HepG2 (cell line): ENCODE results near the gene MRPS18C. TPM values are rescaled to one million over a fixed set of nuclear protein-coding genes. Genes with fewer than 3 reads are reported as not detected.

Source experiments
- ATAC-seq: fragments of 200-7000 bp; cut with Tn5 transposase; 3 replicates; pipeline ENCODE4 v1.9.1; 2020; ENCODE audit warnings: mild to moderate bottlenecking, moderate library complexity
- BruUV-seq: library from RNA; stranded (reverse); fragments of 400-500 nt; replicated peaks from 2 replicates; lab custom pipeline; 2021; lab: Mats Ljungman, UMichigan
- CTCF ChIA-PET: fragments of 300-600 bp; formaldehyde crosslinking; extraction: SDS; loops from one replicate; lab custom pipeline; 2021; ENCODE audit warnings: low total read pairs, inconsistent platforms, low intra/inter-chr PET ratio; lab: Yijun Ruan, JAX
- POLR2A ChIA-PET: fragments of 350-600 bp; sonication (Branson Sonifier 250); formaldehyde crosslinking; loops from one replicate; lab custom pipeline; 2020; ENCODE audit warnings: antibody characterized with exemption, inconsistent platforms; lab: Yijun Ruan, JAX
- DNase-seq: peaks from one replicate; pipeline ENCODE4 v3.0.0-alpha.2; 2015; ENCODE audit warnings: low spot score
- FAIRE-seq: peaks from 3 replicates; lab custom pipeline; 2011; peaks lifted over from hg19 to GRCh38; lab: Jason Lieb, UNC
- H2AFZ ChIP-seq: one replicate; pipeline ENCODE4 v1.6.1; 2011; ENCODE audit warnings: low read length, inconsistent platforms
- H3K27ac ChIP-seq: fragments of 300-600 bp; 3 replicates; pipeline ENCODE4 v1.8.0; 2011; ENCODE audit warnings: mixed run types, mild to moderate bottlenecking, mixed read lengths, low read length, inconsistent platforms; ENCODE audit not compliant: insufficient read depth; ENCODE audit errors: extremely low read length
- H3K27me3 ChIP-seq, 2 experiments: fragments of 200-600 bp in 1 of 2; 2 replicates in 1 of 2; 3 replicates in 1 of 2; pipeline versions ENCODE4 v1.6.0 to v1.8.0; 2011; ENCODE audit warnings: low read length in 2 of 2, mild to moderate bottlenecking in 2 of 2, moderate library complexity in 2 of 2, inconsistent platforms in 1 of 2; ENCODE audit not compliant: insufficient read depth in 2 of 2, control insufficient read depth in 1 of 2
- H3K36me3 ChIP-seq, 2 experiments: fragments of 200-600 bp in 1 of 2; replicated peaks in 1 of 2; 2 replicates in 1 of 2; 3 replicates in 1 of 2; pipeline versions ENCODE4 v1.5.1 to v1.8.0; 2011; ENCODE audit warnings: low read length in 2 of 2, inconsistent platforms in 1 of 2; ENCODE audit not compliant: insufficient read depth in 2 of 2, control insufficient read depth in 1 of 2
- H3K4me1 ChIP-seq: 2 replicates; pipeline ENCODE4 v1.5.1; 2012; ENCODE audit warnings: low read length, inconsistent platforms; ENCODE audit not compliant: insufficient read depth
- H3K4me2 ChIP-seq: 2 replicates; pipeline ENCODE4 v1.6.0; 2011; ENCODE audit warnings: low read depth, low read length, inconsistent platforms
- H3K4me3 ChIP-seq, 3 experiments: fragments of 200-600 bp in 1 of 3; sonication (generic), shearing (Covaris generic) in 1 of 3; replicated peaks in 1 of 3; 2 replicates each; pipeline ENCODE4 v1.5.1; 2011 to 2016; ENCODE audit warnings: low read length in 3 of 3, inconsistent platforms in 2 of 3, low read depth in 2 of 3, mild to moderate bottlenecking in 2 of 3, control low read depth in 1 of 3, mixed read lengths in 1 of 3; ENCODE audit not compliant: insufficient read depth in 1 of 3
- H3K79me2 ChIP-seq: one replicate; pipeline ENCODE4 v1.6.1; 2011; ENCODE audit warnings: low read length, inconsistent platforms; ENCODE audit not compliant: insufficient read depth
- H3K9ac ChIP-seq: 2 replicates; pipeline ENCODE4 v1.6.0; 2011; ENCODE audit warnings: mild to moderate bottlenecking, low read depth, low read length, inconsistent platforms; ENCODE audit not compliant: insufficient read depth
- H3K9me3 ChIP-seq: 2 replicates; pipeline ENCODE4 v1.5.1; 2012; ENCODE audit warnings: mild to moderate bottlenecking, low read length
- H4K20me1 ChIP-seq: 2 replicates; pipeline ENCODE4 v1.6.0; 2011; ENCODE audit warnings: inconsistent platforms, mild to moderate bottlenecking, low read length, moderate library complexity; ENCODE audit not compliant: insufficient read depth
- ARID2 ChIP-seq: sonication (generic); formaldehyde crosslinking; IDR thresholded peaks from 2 replicates; pipeline ENCODE4 v1.8.1; 2022; ENCODE audit warnings: mild to moderate bottlenecking, missing genetic modification reagents, borderline replicate concordance
- IRX3 ChIP-seq: sonication (generic); formaldehyde crosslinking; IDR thresholded peaks from 2 replicates; pipeline ENCODE4 v1.8.1; 2023; ENCODE audit warnings: mild to moderate bottlenecking, low read depth, missing genetic modification reagents, borderline replicate concordance
- KMT2B ChIP-seq: IDR thresholded peaks from 2 replicates; pipeline ENCODE4 v1.6.1; 2016; ENCODE audit warnings: missing genetic modification reagents, missing compliant biosample characterization
- MED13 ChIP-seq: sonication (generic); formaldehyde crosslinking; IDR thresholded peaks from 2 replicates; pipeline ENCODE4 v1.5.0; 2020; ENCODE audit warnings: missing genetic modification reagents
- NFIB ChIP-seq: sonication (generic); formaldehyde crosslinking; IDR thresholded peaks from 2 replicates; pipeline ENCODE4 v1.9.0; 2021; ENCODE audit warnings: missing genetic modification reagents, mild to moderate bottlenecking, borderline replicate concordance
- NR3C1 ChIP-seq: sonication (generic); formaldehyde crosslinking; IDR thresholded peaks from 2 replicates; pipeline ENCODE4 v1.4.0; 2020; ENCODE audit warnings: missing genetic modification reagents
- RBM39 ChIP-seq: fragments of 200-400 bp; formaldehyde crosslinking; IDR thresholded peaks from one replicate; pipeline ENCODE4 v1.6.1; 2018; ENCODE audit warnings: antibody characterized with exemption, mild to moderate bottlenecking, low read depth, low read length; ENCODE audit not compliant: poor library complexity, severe bottlenecking
- TGIF2 ChIP-seq: IDR thresholded peaks from 2 replicates; pipeline ENCODE4 v1.6.1; 2016; ENCODE audit warnings: control low read depth, missing compliant biosample characterization
- ZNF138 ChIP-seq: sonication (generic); formaldehyde crosslinking; IDR thresholded peaks from 2 replicates; pipeline ENCODE4 v1.5.0; 2020; ENCODE audit warnings: mild to moderate bottlenecking, low read depth, missing genetic modification reagents
- ZNF570 ChIP-seq: sonication (generic); formaldehyde crosslinking; IDR thresholded peaks from 2 replicates; pipeline ENCODE4 v1.4.0; 2020; ENCODE audit warnings: mild to moderate bottlenecking, missing genetic modification reagents, borderline replicate concordance
- ZNF615 ChIP-seq: sonication (generic); formaldehyde crosslinking; IDR thresholded peaks from 2 replicates; pipeline ENCODE4 v1.5.0; 2020; ENCODE audit warnings: mild to moderate bottlenecking, missing genetic modification reagents, borderline replicate concordance
- ZNF660 ChIP-seq: sonication (generic); formaldehyde crosslinking; IDR thresholded peaks from 2 replicates; pipeline ENCODE4 v1.5.1; 2020; ENCODE audit warnings: mild to moderate bottlenecking, low read depth, missing genetic modification reagents, borderline replicate concordance
- ZNF7 ChIP-seq: IDR thresholded peaks from 2 replicates; pipeline ENCODE4 v1.6.1; 2016; ENCODE audit warnings: missing biosample characterization, missing genetic modification reagents
- ZNF747 ChIP-seq: sonication (generic); formaldehyde crosslinking; IDR thresholded peaks from 2 replicates; pipeline ENCODE4 v1.8.1; 2023; ENCODE audit warnings: missing genetic modification reagents, mild to moderate bottlenecking, borderline replicate concordance
- ZNF841 ChIP-seq: sonication (generic); formaldehyde crosslinking; IDR thresholded peaks from 2 replicates; pipeline ENCODE4 v1.8.1; 2023; ENCODE audit warnings: missing genetic modification reagents, borderline replicate concordance
- WGBS: methylation state at CpG from one replicate; pipeline ENCODE4 v1.1.6; 2017; ENCODE audit warnings: low lambda C conversion rate; 5-methylcytosine and 5-hydroxymethylcytosine counted together
- in situ Hi-C: cut with HindIII; loops from 2 replicates; pipeline ENCODE4 v1.10.0; 2017; ENCODE audit warnings: low pct_unique_long_range_greater_than_20kb; ENCODE audit not compliant: extremely low pct_ligation_motif_present
- intact Hi-C: fragments of 100-400 bp; cut with micrococcal nuclease; formaldehyde crosslinking; loops from one replicate; pipeline ENCODE4 v1.10.0; 2022; ENCODE audit not compliant: unreplicated experiment
- polyA plus RNA-seq, 8 experiments: library from polyadenylated mRNA; depleted of rRNA in 3 of 8; stranded (reverse) in 7 of 8; unstranded in 1 of 8; fragments of >200 nt; fragmentation: Illumina TruSeq in 4 of 8; extraction: Trizol in 4 of 8; gene quantifications; 2 replicates each; pipeline versions ENCODE4 v1.2.1 to v1.2.3, GENCODE V29; 2011 to 2016; ENCODE audit warnings: low read depth in 4 of 8, missing spikeins in 1 of 8, mixed read lengths in 1 of 8; ENCODE audit not compliant: insufficient read depth in 1 of 8
- total RNA-seq, 5 experiments: library from RNA; depleted of rRNA; stranded (reverse); fragments of >200 nt; fragmentation: Illumina TruSeq; extraction: Trizol; gene quantifications; 2 replicates each; pipeline ENCODE4 v1.2.3, GENCODE V29; 2016; ENCODE audit warnings: low read depth in 1 of 5
- TF ChIP-seq, protein P1 (sequence below): IDR thresholded peaks from 2 replicates; pipeline ENCODE4 v1.6.1; 2016; ENCODE audit warnings: low read depth
- TF ChIP-seq, protein P2 (sequence below), 2 experiments: sonication (generic) in 1 of 2; formaldehyde crosslinking in 1 of 2; IDR thresholded peaks; 2 replicates each; pipeline versions ENCODE4 v1.4.0 to v1.6.1; 2016 to 2020; ENCODE audit warnings: borderline replicate concordance in 1 of 2, low read depth in 1 of 2, mild to moderate bottlenecking in 1 of 2, missing genetic modification reagents in 1 of 2

Gene MRPS18C
- total and polyA plus RNA-seq, 2 of the 13 experiments (the other 11 are each of a cell fraction or from before 2014, with no cell fraction given), result 45.4 to 124 TPM

DNA sequence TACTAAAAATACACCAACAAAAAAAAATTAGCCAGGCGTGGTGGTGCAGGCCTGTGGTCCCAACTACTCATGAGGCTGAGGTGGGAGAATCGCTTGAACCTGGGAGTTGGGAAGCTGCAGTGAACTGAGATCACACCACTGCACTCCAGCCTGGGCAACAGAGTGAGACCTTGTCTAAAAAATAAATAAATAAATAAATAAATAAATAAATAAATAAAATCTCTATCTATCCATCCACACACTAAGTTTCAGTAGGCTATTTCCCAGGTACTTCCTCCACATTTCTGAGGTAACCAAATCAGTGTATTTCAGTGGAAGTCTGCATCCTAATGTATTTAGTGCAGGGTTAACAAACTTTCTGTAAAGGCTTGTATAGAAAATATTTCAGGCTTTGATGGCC, 18.1 kb downstream of the MRPS18C start:
- intact Hi-C loops (no loop called here), in situ Hi-C loops (no loop called here)
- DNase-seq (no peak), ATAC-seq (no peak)
- POLR2A ChIA-PET, result no interaction called here
- peaks cover 0 to 20% of the 10 kb centered on the region in 2 experiments; a peak in 3 of 5 replicates for H3K36me3 ChIP-seq
- WGBS, result 98% methylated on average over 2 of the region's 2 CpGs
- TF ChIP-seq ZNF615 (CRISPR knock-in tag), result no peak
- TF ChIP-seq KMT2B (CRISPR knock-in tag), result no peak
- TF ChIP-seq RBM39, result no peak
- no peak for TF ChIP-seq ARID2 (CRISPR knock-in tag)
- TF ChIP-seq, protein P1, sequence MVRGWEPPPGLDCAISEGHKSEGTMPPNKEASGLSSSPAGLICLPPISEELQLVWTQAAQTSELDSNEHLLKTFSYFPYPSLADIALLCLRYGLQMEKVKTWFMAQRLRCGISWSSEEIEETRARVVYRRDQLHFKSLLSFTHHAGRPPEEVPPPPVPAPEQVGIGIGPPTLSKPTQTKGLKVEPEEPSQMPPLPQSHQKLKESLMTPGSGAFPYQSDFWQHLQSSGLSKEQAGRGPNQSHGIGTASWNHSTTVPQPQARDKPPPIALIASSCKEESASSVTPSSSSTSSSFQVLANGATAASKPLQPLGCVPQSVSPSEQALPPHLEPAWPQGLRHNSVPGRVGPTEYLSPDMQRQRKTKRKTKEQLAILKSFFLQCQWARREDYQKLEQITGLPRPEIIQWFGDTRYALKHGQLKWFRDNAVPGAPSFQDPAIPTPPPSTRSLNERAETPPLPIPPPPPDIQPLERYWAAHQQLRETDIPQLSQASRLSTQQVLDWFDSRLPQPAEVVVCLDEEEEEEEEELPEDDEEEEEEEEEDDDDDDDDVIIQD (CRISPR knock-in tag), result no peak
- no peak for TF ChIP-seq TGIF2 (CRISPR knock-in tag)
- TF ChIP-seq NR3C1 (CRISPR knock-in tag), result no peak
- no peak for TF ChIP-seq ZNF747 (CRISPR knock-in tag)
- no peak for TF ChIP-seq ZNF841
- no peak for TF ChIP-seq ZNF570
- TF ChIP-seq, protein P2, sequence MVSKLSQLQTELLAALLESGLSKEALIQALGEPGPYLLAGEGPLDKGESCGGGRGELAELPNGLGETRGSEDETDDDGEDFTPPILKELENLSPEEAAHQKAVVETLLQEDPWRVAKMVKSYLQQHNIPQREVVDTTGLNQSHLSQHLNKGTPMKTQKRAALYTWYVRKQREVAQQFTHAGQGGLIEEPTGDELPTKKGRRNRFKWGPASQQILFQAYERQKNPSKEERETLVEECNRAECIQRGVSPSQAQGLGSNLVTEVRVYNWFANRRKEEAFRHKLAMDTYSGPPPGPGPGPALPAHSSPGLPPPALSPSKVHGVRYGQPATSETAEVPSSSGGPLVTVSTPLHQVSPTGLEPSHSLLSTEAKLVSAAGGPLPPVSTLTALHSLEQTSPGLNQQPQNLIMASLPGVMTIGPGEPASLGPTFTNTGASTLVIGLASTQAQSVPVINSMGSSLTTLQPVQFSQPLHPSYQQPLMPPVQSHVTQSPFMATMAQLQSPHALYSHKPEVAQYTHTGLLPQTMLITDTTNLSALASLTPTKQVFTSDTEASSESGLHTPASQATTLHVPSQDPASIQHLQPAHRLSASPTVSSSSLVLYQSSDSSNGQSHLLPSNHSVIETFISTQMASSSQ (IDR thresholded peaks at IDR 0.05; ENCODE audit: low read depth), result no peak
- TF ChIP-seq, protein P2 (CRISPR knock-in tag; IDR thresholded peaks at IDR 0.05; ENCODE audit: borderline replicate concordance), result no peak
- no peak for TF ChIP-seq IRX3 (CRISPR knock-in tag)
- TF ChIP-seq NFIB (CRISPR knock-in tag), result no peak
- no peak for TF ChIP-seq ZNF138 (CRISPR knock-in tag)
- TF ChIP-seq ZNF660 (CRISPR knock-in tag), result no peak
- TF ChIP-seq ZNF7 (CRISPR knock-in tag), result no peak
- TF ChIP-seq MED13 (CRISPR knock-in tag), result no peak
- TF ChIP-seq, all 625 proteins: peak for 0
- Histone ChIP-seq H3K9me3 (no peaks in the 10 kb centered on the region), H3K4me1 (peaks cover 11% of the 10 kb centered on the region), H3K4me2 (no peak overlapping the region), H3K27me3 (no peaks in the 10 kb centered on the region), H3K27ac (no peak overlapping the region), H3K79me2 (no peaks in the 10 kb centered on the region), H4K20me1 (no peaks in the 10 kb centered on the region), H3K9ac (no peak overlapping the region), H3K4me3 (no peak overlapping the region), H2AFZ (no peak overlapping the region)
- BruUV-seq, result no TSS peak
- no peak for FAIRE-seq
- CTCF ChIA-PET, result no interaction called here
